WTC11 (cell line): ENCODE results near the gene GRAMD1C. TPM values are rescaled to one million over a fixed set of nuclear protein-coding genes. Genes with fewer than 3 reads are reported as not detected.

ENCODE experiments used
- ATAC-seq: fragments of 200-7000 bp; cut with Tn5 transposase; 2 replicates; pipeline ENCODE4 v1.10.0; 2021; ENCODE audit warnings: mild to moderate bottlenecking, moderate library complexity
- CTCF ChIA-PET: fragments of 300-600 bp; sonication (Branson Sonifier 250); formaldehyde crosslinking; loops from one replicate; lab custom pipeline; 2021; ENCODE audit warnings: antibody characterized with exemption; lab: Charles Lee
- POLR2A ChIA-PET: fragments of 350-600 bp; sonication (Branson Sonifier 250); formaldehyde crosslinking; loops from one replicate; lab custom pipeline; 2021; ENCODE audit warnings: antibody characterized with exemption; lab: Charles Lee
- DNase-seq: peaks from one replicate; pipeline ENCODE4 v3.0.0; 2021; ENCODE audit warnings: low spot score
- H3K27ac Mint-ChIP-seq: 2 replicates; pipeline ENCODE4 v1.8.0; 2021; ENCODE audit warnings: mixed read lengths
- H3K27me3 Mint-ChIP-seq: 2 replicates; pipeline ENCODE4 v1.8.0; 2021; ENCODE audit warnings: low read depth, mild to moderate bottlenecking, moderate library complexity, mixed read lengths
- H3K36me3 Mint-ChIP-seq: 2 replicates; pipeline ENCODE4 v1.8.0; 2021; ENCODE audit warnings: mixed read lengths
- H3K4me1 Mint-ChIP-seq: 2 replicates; pipeline ENCODE4 v1.8.0; 2022; ENCODE audit warnings: mixed read lengths
- H3K4me3 Mint-ChIP-seq: 2 replicates; pipeline ENCODE4 v1.8.0; 2021; ENCODE audit warnings: mild to moderate bottlenecking, moderate library complexity, mixed read lengths
- H3K9me3 Mint-ChIP-seq: 2 replicates; pipeline ENCODE4 v1.8.0; 2021; ENCODE audit warnings: mixed read lengths
- ATF2 ChIP-seq: sonication (generic); formaldehyde crosslinking; IDR thresholded peaks from 2 replicates; pipeline ENCODE4 v1.8.1; 2022; ENCODE audit warnings: low read depth, missing genetic modification reagents, borderline replicate concordance
- CREB1 ChIP-seq: sonication (generic); formaldehyde crosslinking; IDR thresholded peaks from 2 replicates; pipeline ENCODE4 v1.8.0; 2023; ENCODE audit warnings: mild to moderate bottlenecking, missing genetic modification reagents
- CREM ChIP-seq: sonication (generic); formaldehyde crosslinking; IDR thresholded peaks from 2 replicates; pipeline ENCODE4 v1.8.1; 2022; ENCODE audit warnings: mild to moderate bottlenecking, missing genetic modification reagents, moderate library complexity
- ERG ChIP-seq: fragments of 250-450 bp; sonication (Bioruptor Pico); IDR thresholded peaks from 2 replicates; pipeline ENCODE4 v1.8.0; 2021; ENCODE audit warnings: mild to moderate bottlenecking
- GABPB1 ChIP-seq: sonication (generic); formaldehyde crosslinking; IDR thresholded peaks from 2 replicates; pipeline ENCODE4 v1.8.1; 2023; ENCODE audit warnings: mild to moderate bottlenecking, missing genetic modification reagents
- MXD4 ChIP-seq: fragments of 250-450 bp; sonication (Bioruptor Pico); IDR thresholded peaks from 2 replicates; pipeline ENCODE4 v1.8.0; 2021; ENCODE audit warnings: mild to moderate bottlenecking, moderate library complexity, borderline replicate concordance
- SMAD4 ChIP-seq: sonication (generic); formaldehyde crosslinking; IDR thresholded peaks from 2 replicates; pipeline ENCODE4 v1.8.0; 2022; ENCODE audit warnings: mild to moderate bottlenecking, missing genetic modification reagents
- SOX15 ChIP-seq: fragments of 250-450 bp; sonication (Bioruptor Pico); IDR thresholded peaks from 2 replicates; pipeline ENCODE4 v1.9.0; 2021; ENCODE audit warnings: mild to moderate bottlenecking
- TEAD4 ChIP-seq: sonication (generic); formaldehyde crosslinking; IDR thresholded peaks from 2 replicates; pipeline ENCODE4 v1.8.0; 2022; ENCODE audit warnings: mild to moderate bottlenecking, missing genetic modification reagents
- ZNF219 ChIP-seq: sonication (generic); formaldehyde crosslinking; IDR thresholded peaks from 2 replicates; pipeline ENCODE4 v1.8.0; 2023; ENCODE audit warnings: missing genetic modification reagents, mild to moderate bottlenecking, borderline replicate concordance
- ZNF232 ChIP-seq: sonication (generic); formaldehyde crosslinking; IDR thresholded peaks from 2 replicates; pipeline ENCODE4 v1.8.0; 2022; ENCODE audit warnings: mild to moderate bottlenecking, missing genetic modification reagents
- ZNF263 ChIP-seq: sonication (generic); formaldehyde crosslinking; IDR thresholded peaks from 2 replicates; pipeline ENCODE4 v1.8.1; 2022; ENCODE audit warnings: low read depth, mild to moderate bottlenecking, moderate library complexity, missing genetic modification reagents
- ZNF416 ChIP-seq: fragments of 250-450 bp; sonication (Bioruptor Pico); IDR thresholded peaks from 2 replicates; pipeline ENCODE4 v1.9.0; 2021; ENCODE audit warnings: mild to moderate bottlenecking, inconsistent platforms
- ZNF423 ChIP-seq: fragments of 250-450 bp; sonication (Bioruptor Pico); IDR thresholded peaks from 2 replicates; pipeline ENCODE4 v2.1.2; 2022; ENCODE audit warnings: mild to moderate bottlenecking, moderate library complexity
- total RNA-seq: library from RNA; stranded (reverse); gene quantifications from 3 replicates; pipeline ENCODE4 v1.2.3, GENCODE V29; 2021
- TF ChIP-seq, protein P1 (sequence below): sonication (generic); formaldehyde crosslinking; IDR thresholded peaks from 2 replicates; pipeline ENCODE4 v1.8.1; 2023; ENCODE audit warnings: mild to moderate bottlenecking, missing genetic modification reagents
- TF ChIP-seq, protein P2 (sequence below): sonication (generic); formaldehyde crosslinking; IDR thresholded peaks from 2 replicates; pipeline ENCODE4 v1.8.0; 2023; ENCODE audit warnings: mild to moderate bottlenecking, missing genetic modification reagents

Gene GRAMD1C
- total RNA-seq, 1 experiment from 2014 or later: 2.8 TPM

DNA sequence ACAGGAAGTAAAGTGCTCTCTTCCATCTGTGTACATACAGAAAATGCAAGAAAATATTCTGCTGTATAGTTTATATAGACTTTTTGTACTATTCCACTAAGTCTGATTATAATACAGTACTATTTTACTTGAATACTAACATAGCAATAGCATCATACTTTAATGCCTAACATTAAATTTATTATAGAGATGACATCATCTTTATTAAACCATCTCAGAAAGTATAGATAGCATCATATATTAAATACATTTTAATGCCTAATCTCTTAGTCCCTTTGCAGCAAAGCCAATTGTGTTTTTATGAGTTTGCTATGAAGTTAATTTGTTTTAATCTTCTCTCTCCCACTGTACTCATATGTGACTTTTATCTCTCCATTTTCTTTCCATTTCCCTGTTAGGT, 69.5 kb downstream of the GRAMD1C start:
- Mint-ChIP-seq H3K36me3 (peaks cover 10% of the 10 kb centered on the region), H3K27ac (no peak overlapping the region), H3K27me3 (no peaks in the 10 kb centered on the region; the same call in 1 of the 2 replicates), H3K9me3 (peaks cover 13% of the 10 kb centered on the region), H3K4me3 (no peak overlapping the region), H3K4me1 (no peaks in the 10 kb centered on the region)
- ChIA-PET POLR2A (no interaction called here), CTCF (interaction anchor here (1.3 to 1.8 kb wide), 2 partner anchors 83 to 172 kb away, joined by 3 to 7 read pairs; no protein-coding TSS in a partner anchor)
- no peak for DNase-seq
- ATAC-seq: no peak
- TF ChIP-seq ZNF263 (no peak), CREM (CRISPR knock-in tag) (no peak), ZNF416 (CRISPR knock-in tag) (no peak), SOX15 (CRISPR knock-in tag) (no peak), ZNF232 (CRISPR knock-in tag) (no peak), MXD4 (CRISPR knock-in tag) (no peak), ZNF219 (CRISPR knock-in tag) (no peak), CREB1 (CRISPR knock-in tag) (no peak), TEAD4 (CRISPR knock-in tag) (no peak), ATF2 (no peak), ZNF423 (CRISPR knock-in tag) (no peak), ERG (no peak), SMAD4 (CRISPR knock-in tag) (no peak), GABPB1 (CRISPR knock-in tag) (no peak)
- TF ChIP-seq, protein P1, sequence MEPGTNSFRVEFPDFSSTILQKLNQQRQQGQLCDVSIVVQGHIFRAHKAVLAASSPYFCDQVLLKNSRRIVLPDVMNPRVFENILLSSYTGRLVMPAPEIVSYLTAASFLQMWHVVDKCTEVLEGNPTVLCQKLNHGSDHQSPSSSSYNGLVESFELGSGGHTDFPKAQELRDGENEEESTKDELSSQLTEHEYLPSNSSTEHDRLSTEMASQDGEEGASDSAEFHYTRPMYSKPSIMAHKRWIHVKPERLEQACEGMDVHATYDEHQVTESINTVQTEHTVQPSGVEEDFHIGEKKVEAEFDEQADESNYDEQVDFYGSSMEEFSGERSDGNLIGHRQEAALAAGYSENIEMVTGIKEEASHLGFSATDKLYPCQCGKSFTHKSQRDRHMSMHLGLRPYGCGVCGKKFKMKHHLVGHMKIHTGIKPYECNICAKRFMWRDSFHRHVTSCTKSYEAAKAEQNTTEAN (CRISPR knock-in tag): no peak

- no peak for ATAC-seq
- Mint-ChIP-seq H3K9me3 (no peaks in the 10 kb centered on the region), H3K4me1 (no peaks in the 10 kb centered on the region), H3K27ac (no peak overlapping the region)
- CTCF ChIA-PET: interaction anchor here (0.6 to 1.1 kb wide), 2 partner anchors 67 to 73 kb away, joined by 3 read pairs; no protein-coding TSS in a partner anchor
- TF ChIP-seq, protein P2, sequence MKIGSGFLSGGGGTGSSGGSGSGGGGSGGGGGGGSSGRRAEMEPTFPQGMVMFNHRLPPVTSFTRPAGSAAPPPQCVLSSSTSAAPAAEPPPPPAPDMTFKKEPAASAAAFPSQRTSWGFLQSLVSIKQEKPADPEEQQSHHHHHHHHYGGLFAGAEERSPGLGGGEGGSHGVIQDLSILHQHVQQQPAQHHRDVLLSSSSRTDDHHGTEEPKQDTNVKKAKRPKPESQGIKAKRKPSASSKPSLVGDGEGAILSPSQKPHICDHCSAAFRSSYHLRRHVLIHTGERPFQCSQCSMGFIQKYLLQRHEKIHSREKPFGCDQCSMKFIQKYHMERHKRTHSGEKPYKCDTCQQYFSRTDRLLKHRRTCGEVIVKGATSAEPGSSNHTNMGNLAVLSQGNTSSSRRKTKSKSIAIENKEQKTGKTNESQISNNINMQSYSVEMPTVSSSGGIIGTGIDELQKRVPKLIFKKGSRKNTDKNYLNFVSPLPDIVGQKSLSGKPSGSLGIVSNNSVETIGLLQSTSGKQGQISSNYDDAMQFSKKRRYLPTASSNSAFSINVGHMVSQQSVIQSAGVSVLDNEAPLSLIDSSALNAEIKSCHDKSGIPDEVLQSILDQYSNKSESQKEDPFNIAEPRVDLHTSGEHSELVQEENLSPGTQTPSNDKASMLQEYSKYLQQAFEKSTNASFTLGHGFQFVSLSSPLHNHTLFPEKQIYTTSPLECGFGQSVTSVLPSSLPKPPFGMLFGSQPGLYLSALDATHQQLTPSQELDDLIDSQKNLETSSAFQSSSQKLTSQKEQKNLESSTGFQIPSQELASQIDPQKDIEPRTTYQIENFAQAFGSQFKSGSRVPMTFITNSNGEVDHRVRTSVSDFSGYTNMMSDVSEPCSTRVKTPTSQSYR (CRISPR knock-in tag): no peak
- TF ChIP-seq, all 79 proteins: peak for 0
- Mint-ChIP-seq H3K27me3 (no peaks in the 10 kb centered on the region; the same call in 1 of the 2 replicates), H3K36me3 (no peaks in the 10 kb centered on the region), H3K4me3 (no peak overlapping the region)
- POLR2A ChIA-PET: no interaction called here
- DNase-seq: no peak
These were observed 72.4 kb downstream of the GRAMD1C start for GRCh38 chr3:113910966-113911365.
